Measurements from ENCODE around the gene KCNMB2.
"Not testable (repeated sequence)": the region's sequence is repeated elsewhere in the genome, so short reads cannot be mapped to it uniquely, and the experiment has no call there.

KCNMB2 gene

GRCh38 chr3:178703268-178703975, 167.2 kb downstream of the KCNMB2 start:
- peak; percentile 23 for DNase-seq (ENCODE audit: low read depth)

GRCh38 chr3:178705925-178706324, 169.7 kb downstream of the KCNMB2 start:
- DNase-seq (ENCODE audit: low read depth) = no peak

GRCh38 chr3:178706411-178706810, 170.2 kb downstream of the KCNMB2 start:
- no peak for DNase-seq (ENCODE audit: low read depth)

GRCh38 chr3:178707311-178708031, 171.2 kb downstream of the KCNMB2 start:
- DNase-seq (ENCODE audit: low read depth) = no peak

GRCh38 chr3:178709051-178709450, 172.8 kb downstream of the KCNMB2 start:
- DNase-seq (ENCODE audit: low read depth) = no peak

GRCh38 chr3:178711753-178712152, 175.5 kb downstream of the KCNMB2 start:
- DNase-seq (ENCODE audit: low read depth) = no peak

GRCh38 chr3:178712247-178712646, 176.0 kb downstream of the KCNMB2 start:
- no peak for DNase-seq (ENCODE audit: low read depth)

GRCh38 chr3:178714925-178715832, 178.9 kb downstream of the KCNMB2 start:
- no peak for DNase-seq (ENCODE audit: low read depth)

GRCh38 chr3:178718995-178719635, 182.9 kb downstream of the KCNMB2 start:
- no peak for DNase-seq (ENCODE audit: low read depth)

- no peak for DNase-seq (ENCODE audit: low read depth)
These were observed 196.6 kb downstream of the KCNMB2 start for GRCh38 chr3:178732824-178733223.

GRCh38 chr3:178735032-178735674, 198.9 kb downstream of the KCNMB2 start:
- no peak for DNase-seq (ENCODE audit: low read depth)

- no peak for DNase-seq (ENCODE audit: low read depth)
These were observed 200.1 kb downstream of the KCNMB2 start for GRCh38 chr3:178736300-178736699.

- DNase-seq (ENCODE audit: low read depth) = no peak
These were observed 203.5 kb downstream of the KCNMB2 start for GRCh38 chr3:178739720-178740119.

GRCh38 chr3:178741020-178741419, 204.8 kb downstream of the KCNMB2 start:
- no peak for DNase-seq (ENCODE audit: low read depth)

- DNase-seq (ENCODE audit: low read depth) = no peak
These were observed 207.1 kb downstream of the KCNMB2 start for GRCh38 chr3:178743297-178743696.

GRCh38 chr3:178745861-178746655, 209.8 kb downstream of the KCNMB2 start:
- not testable (repeated sequence) for DNase-seq (ENCODE audit: low read depth)

GRCh38 chr3:178748874-178749273, 212.6 kb downstream of the KCNMB2 start:
- DNase-seq (ENCODE audit: low read depth) = no peak

- DNase-seq (ENCODE audit: low read depth) = no peak
These were observed 213.2 kb downstream of the KCNMB2 start for GRCh38 chr3:178749471-178749870.

- DNase-seq (ENCODE audit: low read depth) = no peak
These were observed 214.5 kb downstream of the KCNMB2 start for GRCh38 chr3:178750639-178751300.

- no peak for DNase-seq (ENCODE audit: low read depth)
These were observed 216.6 kb downstream of the KCNMB2 start for GRCh38 chr3:178752843-178753242.
